Upper lobe of left lung (tissue), 4 donors: ENCODE data around the gene SLCO3A1.

Experiments
- CTCF ChIP-seq, 6 experiments: fragments of 450-650 bp in 4 of 6; fragments of 200-600 bp in 2 of 6; sonication (generic) in 2 of 6; IDR thresholded peaks; one replicate each; pipeline ENCODE4 v1.5.1; 2016 to 2019; ENCODE audit warnings: antibody characterized with exemption in 6 of 6
- EP300 ChIP-seq, 4 donors: sonication (generic); formaldehyde crosslinking; IDR thresholded peaks; one replicate each; pipeline ENCODE4 v1.5.1; 2017; ENCODE audit warnings: antibody characterized with exemption in 4 of 4, control low read depth in 2 of 4
- POLR2A ChIP-seq, 4 donors: fragments of 450-650 bp; IDR thresholded peaks; one replicate each; pipeline ENCODE4 v1.5.1; 2016 to 2017; ENCODE audit warnings: antibody characterized with exemption in 4 of 4, mild to moderate bottlenecking in 2 of 4
- POLR2AphosphoS5 ChIP-seq, 2 donors: sonication (generic); formaldehyde crosslinking; IDR thresholded peaks; one replicate each; pipeline ENCODE4 v1.5.1; 2017; ENCODE audit warnings: antibody characterized with exemption in 2 of 2

- TF ChIP-seq POLR2AphosphoS5 (IDR thresholded peaks at IDR 0.05): no peak
- peak in 5 of 6 experiments; percentile 27 to 62 (median 43) for TF ChIP-seq CTCF (IDR thresholded peaks at IDR 0.05)
- TF ChIP-seq POLR2A (IDR thresholded peaks at IDR 0.05): peak in 1 of 4 donors; percentile 11
- TF ChIP-seq EP300 (IDR thresholded peaks at IDR 0.05): no peak
Observed at GRCh38 chr15:91855684-91856489, 2.4 kb downstream of the SLCO3A1 start.
